ENCODE measurements around the gene CRLF1.
A peak's percentile ranks its signal among the peaks of the same experiment; 100 is the strongest.

The CRLF1 gene

GRCh38 chr19:18590273-18591272 is 16.0 kb downstream of the CRLF1 start:
- DNase-seq = peak; percentile 99

- DNase-seq = peak; percentile 90 to 91
These were observed 17.0 kb downstream of the CRLF1 start for GRCh38 chr19:18589380-18590272.

GRCh38 chr19:18588611-18589379 is 17.8 kb downstream of the CRLF1 start, which contains the start of gene REX1BD:
Gene REX1BD, plus strand, starts transcription at chr19:18588798. Its CDS starts 4 bp downstream, at chr19:18588802.
- peak; percentile 73 to 91 for DNase-seq

GRCh38 chr19:18587962-18588610 is 18.5 kb downstream of the CRLF1 start:
- no peak for DNase-seq

GRCh38 chr19:18587561-18587960 is 19.0 kb downstream of the CRLF1 start:
- no peak for DNase-seq

- DNase-seq = no peak
These were observed 20.3 kb downstream of the CRLF1 start for GRCh38 chr19:18586306-18586705.

GRCh38 chr19:18580311-18580710 is 26.3 kb downstream of the CRLF1 start:
- DNase-seq = no peak

GRCh38 chr19:18577365-18577914 is 29.2 kb downstream of the CRLF1 start:
- no peak for DNase-seq

- DNase-seq = no peak
These were observed 30.2 kb downstream of the CRLF1 start for GRCh38 chr19:18576383-18576782.

- no peak for DNase-seq
These were observed 31.8 kb downstream of the CRLF1 start for GRCh38 chr19:18574691-18575291.

GRCh38 chr19:18571564-18572344 is 34.8 kb downstream of the CRLF1 start, which contains the start of gene UBA52:
Gene UBA52, plus strand, starts transcription at chr19:18571857. Its CDS starts 1,444 bp downstream, at chr19:18573301.
- DNase-seq = peak; percentile 99

GRCh38 chr19:18568367-18568766 is 38.2 kb downstream of the CRLF1 start:
- DNase-seq = no peak

- no peak for DNase-seq
These were observed 39.6 kb downstream of the CRLF1 start for GRCh38 chr19:18566953-18567352.

GRCh38 chr19:18562086-18562485 is 44.5 kb downstream of the CRLF1 start:
- no peak for DNase-seq

- DNase-seq = no peak
These were observed 46.9 kb downstream of the CRLF1 start for GRCh38 chr19:18559685-18560084.

- no peak for DNase-seq
These were observed 48.0 kb downstream of the CRLF1 start for GRCh38 chr19:18558604-18559003.

- DNase-seq = no peak
These were observed 48.4 kb downstream of the CRLF1 start for GRCh38 chr19:18558202-18558555.

GRCh38 chr19:18557411-18558201 is 49.0 kb downstream of the CRLF1 start, which contains the start of gene KXD1:
Gene KXD1, plus strand, starts transcription at chr19:18557870. Its CDS starts 4,187 bp downstream, at chr19:18562057.
- DNase-seq = peak; percentile 99 to 100

GRCh38 chr19:18551631-18552030 is 55.0 kb downstream of the CRLF1 start:
- no peak for DNase-seq
